ENCODE results near the gene SEC61B. TPM values are rescaled to one million over a fixed set of nuclear protein-coding genes. Genes with fewer than 3 reads are reported as not detected.

SEC61B gene
- total RNA-seq, 1 donor from 2014 or later, result 75.1 TPM

GRCh38 chr9:99274016-99274415 is 51.9 kb downstream of the SEC61B start:
- no peak for DNase-seq (ENCODE audit: low spot score)

GRCh38 chr9:99274495-99274894 is 52.4 kb downstream of the SEC61B start:
- DNase-seq (ENCODE audit: low spot score), result no peak

Other genes with a start within 250 kb of the SEC61B start
- 44.7 TPM for gene TGFBR1, start 117.2 kb upstream of the SEC61B start, total RNA-seq
- 46.5 TPM for gene ALG2, start 340 bp upstream of the SEC61B start, total RNA-seq

All from ureter (tissue), 1 donor.